HG02938 (cell line): ENCODE results near the gene MIF4GD.

Experiments used
- ATAC-seq: cut with Tn5 transposase; IDR thresholded peaks from one replicate; pipeline ENCODE4 v1.9.1; 2021; ENCODE audit warnings: mild to moderate bottlenecking, moderate library complexity; ENCODE audit not compliant: unreplicated experiment

Gene MIF4GD

GRCh38 chr17:75238684-75239191 is 32.3 kb downstream of the MIF4GD start:
- no peak for ATAC-seq

- no peak for ATAC-seq
Measured at GRCh38 chr17:75238020-75238580, 32.9 kb downstream of the MIF4GD start.

GRCh38 chr17:75237100-75238014 is 33.7 kb downstream of the MIF4GD start:
- ATAC-seq = no peak

GRCh38 chr17:75232786-75233185 is 38.2 kb downstream of the MIF4GD start:
- no peak for ATAC-seq

- ATAC-seq = no peak
Measured at GRCh38 chr17:75231741-75232464, 39.1 kb downstream of the MIF4GD start.

GRCh38 chr17:75231071-75231470 is 40.0 kb downstream of the MIF4GD start:
- ATAC-seq = no peak

- ATAC-seq = no peak
Measured at GRCh38 chr17:75228847-75229246, 42.2 kb downstream of the MIF4GD start.

GRCh38 chr17:75228305-75228704 is 42.7 kb downstream of the MIF4GD start:
- ATAC-seq = no peak

GRCh38 chr17:75227729-75228128 is 43.3 kb downstream of the MIF4GD start:
- ATAC-seq = no peak

- ATAC-seq = no peak
Measured at GRCh38 chr17:75225016-75225415, 46.0 kb downstream of the MIF4GD start.

GRCh38 chr17:75219815-75220214 is 51.2 kb downstream of the MIF4GD start:
- ATAC-seq = no peak

- no peak for ATAC-seq
Measured at GRCh38 chr17:75218131-75218530, 52.9 kb downstream of the MIF4GD start.
